HCT116 (cell line): ENCODE measurements around the gene ARRDC5. TPM values are rescaled to one million over a fixed set of nuclear protein-coding genes. Genes with fewer than 3 reads are reported as not detected.

Source experiments
- ATAC-seq: fragments of 200-7000 bp; cut with Tn5 transposase; 2 replicates; pipeline ENCODE4 v1.9.1; 2020; ENCODE audit warnings: mild to moderate bottlenecking, moderate library complexity
- BruUV-seq: library from RNA; stranded (reverse); fragments of 400-500 nt; replicated peaks from 2 replicates; lab custom pipeline; 2021; lab: Mats Ljungman, UMichigan
- CTCF ChIA-PET: fragments of 300-600 bp; sonication (Branson Sonifier 250); formaldehyde crosslinking; loops from one replicate; lab custom pipeline; 2021; ENCODE audit warnings: antibody characterized with exemption; lab: Charles Lee
- POLR2A ChIA-PET: fragments of 300-600, 350-600 bp; sonication (Branson Sonifier 250); formaldehyde crosslinking; loops from one replicate; lab custom pipeline; 2021; ENCODE audit warnings: antibody characterized with exemption; lab: Charles Lee
- RAD21 ChIA-PET, 2 experiments: fragments of 300-600 bp; sonication (Branson Sonifier 250); formaldehyde crosslinking; loops; one replicate each; lab custom pipeline; 2023; ENCODE audit warnings: low total read pairs in 2 of 2; ENCODE audit not compliant: uncharacterized antibody in 2 of 2, unreplicated experiment in 2 of 2, low non-redundant PET in 1 of 2; lab: Charles Lee
- DNase-seq: peaks from one replicate; pipeline ENCODE4 v3.0.0-alpha.2; 2010; ENCODE audit warnings: low read depth, low spot score
- H2AFZ ChIP-seq: fragments of 200-600 bp; shearing (Covaris generic), sonication (generic); 2 replicates; pipeline ENCODE4 v1.6.1; 2017; ENCODE audit warnings: low read depth, mixed run types, mixed read lengths, antibody characterized with exemption, low read length; ENCODE audit not compliant: poor library complexity, severe bottlenecking
- H3K27ac ChIP-seq: 2 replicates; pipeline ENCODE4 v1.5.1; 2012; ENCODE audit warnings: low read depth, low read length
- H3K27me3 ChIP-seq: fragments of 200-600 bp; sonication (generic); 2 replicates; pipeline ENCODE4 v1.6.1; 2016; ENCODE audit warnings: mixed run types, low read length, mixed read lengths; ENCODE audit not compliant: insufficient read depth
- H3K36me3 ChIP-seq, 2 experiments: fragments of 200-500 bp in 1 of 2; fragments of 200-600 bp in 1 of 2; sonication (Bioruptor generic) in 1 of 2; sonication (generic) in 1 of 2; 2 replicates each; pipeline versions ENCODE4 v1.5.1 to v1.6.1; 2014 to 2016; ENCODE audit warnings: low read length in 2 of 2, inconsistent platforms in 1 of 2, mixed read lengths in 1 of 2, mixed run types in 1 of 2; ENCODE audit not compliant: insufficient read depth in 2 of 2, control insufficient read depth in 1 of 2
- H3K4me1 ChIP-seq, 2 experiments: fragments of 200-600 bp in 1 of 2; sonication (generic) in 1 of 2; 2 replicates each; pipeline versions ENCODE4 v1.5.1 to v1.6.1; 2012 to 2017; ENCODE audit warnings: low read length in 2 of 2, inconsistent platforms in 1 of 2, mild to moderate bottlenecking in 1 of 2, mixed read lengths in 1 of 2, mixed run types in 1 of 2, moderate library complexity in 1 of 2; ENCODE audit not compliant: insufficient read depth in 2 of 2, control insufficient read depth in 1 of 2
- H3K4me2 ChIP-seq: fragments of 200-600 bp; sonication (generic); 2 replicates; pipeline ENCODE4 v1.6.1; 2017; ENCODE audit warnings: mixed run types, low read length, mixed read lengths
- H3K4me3 ChIP-seq, 2 experiments: fragments of 200-600 bp in 1 of 2; sonication (generic) in 1 of 2; replicated peaks in 1 of 2; 2 replicates each; pipeline ENCODE4 v1.5.1; 2011 to 2016; ENCODE audit warnings: low read length in 2 of 2, control low read depth in 1 of 2, low read depth in 1 of 2, mild to moderate bottlenecking in 1 of 2, mixed read lengths in 1 of 2, mixed run types in 1 of 2
- H3K79me2 ChIP-seq: fragments of 200-600 bp; sonication (generic); 2 replicates; pipeline ENCODE4 v1.6.1; 2017; ENCODE audit warnings: mild to moderate bottlenecking, mixed run types, low read length, moderate library complexity, mixed read lengths; ENCODE audit not compliant: insufficient read depth
- H3K9ac ChIP-seq: fragments of 200-600 bp; sonication (generic); 2 replicates; pipeline ENCODE4 v1.6.1; 2016; ENCODE audit warnings: low read length, mixed read lengths
- H3K9me2 ChIP-seq: fragments of 200-600 bp; sonication (generic), shearing (Covaris generic); 2 replicates; pipeline ENCODE4 v1.6.1; 2017; ENCODE audit warnings: mixed run types, mild to moderate bottlenecking, moderate library complexity; ENCODE audit not compliant: insufficient read depth
- H3K9me3 ChIP-seq, 2 experiments: fragments of 200-500 bp in 1 of 2; fragments of 200-600 bp in 1 of 2; sonication (Bioruptor generic) in 1 of 2; sonication (generic) in 1 of 2; 2 replicates each; pipeline ENCODE4 v1.6.1; 2014 to 2017; ENCODE audit warnings: low read length in 2 of 2, mixed read lengths in 2 of 2, inconsistent platforms in 1 of 2, low read depth in 1 of 2, mild to moderate bottlenecking in 1 of 2, mixed run types in 1 of 2, moderate library complexity in 1 of 2; ENCODE audit not compliant: control insufficient read depth in 1 of 2, insufficient read depth in 1 of 2
- H4K20me1 ChIP-seq: fragments of 200-600 bp; sonication (generic), shearing (Covaris generic); 2 replicates; pipeline ENCODE4 v1.6.1; 2017; ENCODE audit warnings: mixed run types, mild to moderate bottlenecking, moderate library complexity; ENCODE audit not compliant: insufficient read depth
- EZH2phosphoT487 ChIP-seq: fragments of 200-600 bp; IDR thresholded peaks from 2 replicates; pipeline ENCODE4 v1.6.1; 2018; ENCODE audit warnings: antibody characterized with exemption, borderline replicate concordance
- POLR2A ChIP-seq: IDR thresholded peaks from 2 replicates; pipeline ENCODE4 v1.7.0; 2011; ENCODE audit warnings: borderline replicate concordance; ENCODE audit not compliant: insufficient read depth, insufficient read length; ENCODE audit errors: extremely low read depth
- POLR2AphosphoS5 ChIP-seq: IDR thresholded peaks from 2 replicates; pipeline ENCODE4 v1.6.1; 2011; ENCODE audit warnings: mild to moderate bottlenecking, low read depth, low read length, moderate library complexity
- REST ChIP-seq: IDR thresholded peaks from 2 replicates; pipeline ENCODE4 v1.6.1; 2012; ENCODE audit warnings: low read depth
- ZFX ChIP-seq: fragments of 450-650 bp; IDR thresholded peaks from 2 replicates; pipeline ENCODE4 v1.6.1; 2017
- intact Hi-C: fragments of 100-400 bp; cut with micrococcal nuclease; formaldehyde crosslinking; loops from 2 replicates; pipeline ENCODE4 v1.10.0; 2022
- total RNA-seq: library from RNA; stranded (reverse); gene quantifications from one replicate; pipeline ENCODE4 v1.2.1, GENCODE V29; 2021; ENCODE audit not compliant: unreplicated experiment

ARRDC5 gene
- total RNA-seq, 1 experiment from 2014 or later, result not detected

GRCh38 chr19:4866595-4867424 is 35.9 kb downstream of the ARRDC5 start:
- TF ChIP-seq ZFX, result peak; percentile 56; the same call in 1 of the 2 replicates
- peak; percentile 10 for TF ChIP-seq POLR2A
- TF ChIP-seq REST, result no peak
- no peak for TF ChIP-seq EZH2phosphoT487
- peak; percentile 14; the same call in 1 of the 2 replicates for TF ChIP-seq POLR2AphosphoS5
- H3K36me3 ChIP-seq, result peaks cover 0 to 15% of the 10 kb centered on the region in 2 experiments; a peak in 2 of 4 replicates
- ChIA-PET CTCF (interaction anchor here (1.0 to 8.1 kb wide), 6 partner anchors 14 to 164 kb away, joined by 3 to 32 read pairs (median 4); partner anchors contain the start of gene FEM1A), RAD21 (interaction anchor here (0.7 to 1.8 kb wide), 5 partner anchors 45 to 290 kb away, joined by 3 to 4 read pairs (median 4); no protein-coding TSS in a partner anchor), POLR2A (interaction anchor here (0.6 to 5.7 kb wide), 15 partner anchors 10 to 395 kb away, joined by 3 to 54 read pairs (median 4); partner anchors contain the start of genes HDGFL2, KDM4B and UHRF1)
- H3K79me2 ChIP-seq, result peaks cover 55% of the 10 kb centered on the region
- H3K4me2 ChIP-seq, result peak overlapping the region; percentile 85
- peak overlapping the region; percentile 94 to 96 for H3K4me3 ChIP-seq
- TSS peak; percentile 80 for BruUV-seq
- no peaks in the 10 kb centered on the region; the same call in 1 of the 2 replicates for H4K20me1 ChIP-seq
- ATAC-seq, result peak; percentile 17; the same call in 1 of the 2 replicates
- no peak overlapping the region for H2AFZ ChIP-seq
- H3K9ac ChIP-seq, result peak overlapping the region; percentile 94
- H3K4me1 ChIP-seq, result peaks cover 53 to 76% of the 10 kb centered on the region in 2 experiments
- no peaks in the 10 kb centered on the region for H3K9me3 ChIP-seq
- intact Hi-C loops, result no loop called here
- H3K27ac ChIP-seq, result peak overlapping the region; percentile 95
- no peak for DNase-seq
- no peaks in the 10 kb centered on the region for H3K9me2 ChIP-seq
- H3K27me3 ChIP-seq, result no peaks in the 10 kb centered on the region
